HK-2 (cell line): ENCODE results near the gene NUP50.
"Not testable (repeated sequence)": the region's sequence is repeated elsewhere in the genome, so short reads cannot be mapped to it uniquely, and the experiment has no call there.

Source experiments
- DNase-seq: peaks from one replicate; pipeline ENCODE4 v3.0.0-alpha.2; 2018; ENCODE audit not compliant: unreplicated experiment

The NUP50 gene

GRCh38 chr22:45162531-45162930, 1.2 kb upstream of the NUP50 start:
- DNase-seq = peak; percentile 4

DNA sequence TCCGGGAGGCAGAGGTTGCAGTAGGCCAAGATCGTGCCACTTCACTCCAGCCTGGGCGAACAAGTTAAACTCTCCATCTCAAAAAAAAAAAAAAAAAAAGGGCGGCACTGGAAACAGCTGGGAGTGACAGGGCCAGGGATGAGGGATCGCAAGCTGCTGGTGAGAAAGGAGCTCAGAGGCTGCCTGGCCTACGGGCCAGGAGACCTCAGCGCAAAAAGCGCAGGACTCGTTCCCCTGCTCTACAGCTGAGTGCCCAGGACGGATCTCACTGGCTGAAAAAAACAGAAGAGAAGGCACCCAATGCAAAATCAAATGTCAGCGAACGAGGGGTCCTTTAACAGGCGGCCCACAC, 650 bp upstream of the NUP50 start:
- peak; percentile 25 for DNase-seq

GRCh38 chr22:45164270-45165088, 754 bp downstream of the NUP50 start:
- peak; percentile 27 for DNase-seq

DNA sequence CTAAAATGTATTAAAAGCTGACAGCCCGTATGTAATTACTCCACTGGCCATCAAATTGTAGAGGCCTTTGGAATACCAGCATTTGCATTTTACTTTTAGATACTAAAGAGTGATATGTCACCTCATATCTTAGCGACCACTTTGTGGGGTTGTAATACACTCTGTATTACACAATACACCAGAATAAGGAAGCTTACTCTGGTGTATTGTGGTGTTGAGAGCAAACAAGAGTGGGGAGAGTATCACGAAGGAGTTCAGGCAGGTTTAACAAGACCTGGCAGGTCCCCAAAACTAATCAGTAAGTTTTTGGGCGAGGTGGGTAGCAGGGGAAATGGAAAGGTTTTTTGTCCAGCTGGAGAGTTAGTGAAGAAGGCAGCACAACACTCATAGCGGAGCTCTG, 3.2 kb downstream of the NUP50 start:
- no peak for DNase-seq

GRCh38 chr22:45169591-45170466, 6.1 kb downstream of the NUP50 start:
- DNase-seq = no peak

- no peak for DNase-seq
Measured at GRCh38 chr22:45171830-45172229, 8.1 kb downstream of the NUP50 start.

GRCh38 chr22:45172881-45173585, 9.3 kb downstream of the NUP50 start:
- DNase-seq = no peak

GRCh38 chr22:45179276-45180049, 15.7 kb downstream of the NUP50 start:
- no peak for DNase-seq

DNA sequence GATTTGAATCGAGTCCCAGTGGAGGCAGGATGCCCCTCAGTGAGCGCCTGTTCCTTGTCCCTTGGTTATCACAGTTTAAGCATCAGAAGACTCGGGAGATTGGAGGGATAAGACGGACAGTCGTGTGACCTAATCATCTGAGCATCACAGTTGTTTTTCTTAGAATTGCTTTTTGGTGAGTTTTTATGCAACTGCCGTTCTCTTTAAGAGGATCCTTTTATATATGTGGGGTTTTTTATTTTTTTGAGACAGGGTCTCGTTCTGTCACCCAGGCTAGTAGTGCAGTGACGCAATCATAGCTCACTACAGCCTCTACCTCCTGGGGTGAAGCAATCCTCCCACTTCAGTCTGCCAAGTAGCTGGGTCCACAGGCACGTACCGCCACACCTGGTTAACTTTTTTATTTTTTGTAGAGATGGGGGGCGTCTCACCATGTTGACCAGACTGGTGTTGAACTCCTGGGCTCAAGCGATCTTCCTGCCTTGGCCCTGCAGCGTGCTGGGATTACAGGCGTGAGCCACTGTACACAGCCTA, 16.5 kb downstream of the NUP50 start:
- DNase-seq = no peak

- DNase-seq = no peak
Measured at GRCh38 chr22:45181240-45181639, 17.5 kb downstream of the NUP50 start.

- DNase-seq = no peak
Measured at GRCh38 chr22:45181766-45182165, 18.0 kb downstream of the NUP50 start.

- DNase-seq = no peak
Measured at GRCh38 chr22:45183974-45184373, 20.2 kb downstream of the NUP50 start.

DNA sequence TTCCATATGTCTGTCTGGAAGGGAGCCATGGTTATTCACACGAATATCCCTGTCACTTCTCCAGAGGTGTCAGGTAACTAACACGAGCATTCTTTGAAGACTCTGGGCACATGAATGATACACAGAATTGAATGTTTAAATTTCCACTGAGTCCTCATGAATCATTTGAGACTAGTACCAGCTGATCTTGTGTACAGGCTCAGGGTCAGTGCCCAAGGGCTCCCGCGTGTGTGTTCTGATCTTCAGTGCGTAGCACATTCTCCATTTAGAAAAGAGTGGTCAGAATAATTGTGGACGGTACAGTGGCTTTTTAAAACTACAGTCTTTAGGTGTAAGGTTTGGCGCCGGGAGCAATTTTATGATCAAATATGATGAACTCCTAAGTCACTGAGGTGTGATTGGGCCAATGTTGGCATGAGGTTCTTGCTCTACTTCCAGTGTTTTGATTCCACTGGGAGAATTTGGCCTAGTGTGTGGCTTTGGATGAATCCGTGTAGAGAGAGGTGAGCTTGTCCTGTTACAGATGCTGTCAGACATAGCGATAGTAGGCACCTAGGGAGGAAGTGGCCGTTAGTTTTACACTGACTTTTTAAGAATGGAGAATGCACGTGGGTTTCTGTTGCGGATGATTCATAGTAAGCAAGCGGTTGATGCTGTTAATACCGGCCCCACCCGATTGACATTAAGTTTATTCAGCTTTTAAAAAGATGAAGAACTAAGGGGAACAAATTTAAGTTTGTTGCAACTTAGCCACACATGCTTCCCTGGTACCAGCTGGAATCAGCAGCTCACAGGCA, 22.2 kb downstream of the NUP50 start:
- DNase-seq = no peak

GRCh38 chr22:45187891-45188290, 24.2 kb downstream of the NUP50 start:
- no peak for DNase-seq

DNA sequence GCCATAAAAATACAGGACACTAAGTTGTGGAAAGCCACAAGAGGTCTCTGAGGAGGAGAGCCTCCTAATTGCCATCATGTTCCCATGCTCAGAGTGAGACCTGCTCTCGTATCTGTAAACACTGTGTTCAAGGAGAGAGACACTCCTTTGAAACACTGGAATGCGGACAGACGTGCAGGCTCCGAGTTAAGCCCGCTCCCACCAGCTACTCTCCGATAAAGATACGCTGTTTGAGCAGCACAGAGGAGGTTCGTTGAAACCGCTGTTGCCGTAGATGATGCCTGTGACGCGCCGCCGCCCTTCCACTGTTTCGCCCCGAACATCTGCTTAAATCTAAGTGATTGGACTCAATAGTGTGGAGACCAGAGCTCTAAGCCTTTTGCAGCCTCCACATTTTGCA, 25.1 kb downstream of the NUP50 start:
- no peak for DNase-seq

- no peak for DNase-seq
Measured at GRCh38 chr22:45190202-45190872, 26.6 kb downstream of the NUP50 start.

DNA sequence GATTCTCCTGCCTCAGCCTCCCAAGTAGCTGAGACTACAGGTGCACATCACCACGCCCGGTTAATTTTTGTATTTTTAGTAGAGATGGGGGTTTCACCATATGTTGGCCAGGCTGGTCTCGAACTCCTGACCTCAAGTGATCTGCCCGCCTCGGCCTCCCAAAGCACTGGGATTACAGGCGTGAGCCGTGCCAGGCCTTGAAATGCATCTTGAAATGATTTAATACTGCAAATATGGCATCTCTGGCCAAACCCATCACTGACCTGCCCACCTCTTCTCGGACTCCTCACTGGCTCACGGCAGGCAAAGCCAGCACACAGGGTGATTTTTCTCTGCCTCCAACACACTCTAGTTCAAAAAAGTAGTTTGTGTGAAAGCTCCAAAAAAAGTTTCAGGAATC, 28.0 kb downstream of the NUP50 start:
- DNase-seq = not testable (repeated sequence)

DNA sequence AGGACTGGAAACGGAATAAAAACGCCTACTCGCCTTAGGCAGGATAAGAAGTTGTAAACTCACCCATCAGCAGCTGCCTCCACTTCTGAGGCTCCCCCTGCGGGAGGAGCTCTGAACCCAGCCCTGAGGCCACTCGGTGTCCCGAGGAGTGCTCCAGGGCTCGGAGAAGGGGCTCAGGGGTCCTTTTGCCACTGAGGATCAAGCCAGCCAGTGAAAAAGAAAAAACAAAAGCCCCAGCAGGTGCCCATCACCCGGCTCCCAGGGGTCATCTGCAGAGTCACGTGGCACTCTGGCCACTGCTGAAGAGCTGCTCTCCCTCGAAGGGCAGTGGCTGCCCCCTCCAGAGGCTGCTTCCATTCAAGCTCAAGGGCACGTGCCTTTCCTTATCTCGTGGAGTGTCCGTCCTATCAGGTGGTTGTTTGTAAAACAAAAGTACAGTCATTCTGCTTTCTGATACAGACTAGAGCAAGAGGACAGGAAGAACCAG, 29.0 kb downstream of the NUP50 start:
- DNase-seq = no peak

GRCh38 chr22:45194686-45195085, 31.0 kb downstream of the NUP50 start:
- DNase-seq = no peak

- DNase-seq = no peak
Measured at GRCh38 chr22:45195616-45196015, 31.9 kb downstream of the NUP50 start.
